Occipital lobe (tissue), 2 donors: ENCODE results near the gene LRRK1. TPM values are rescaled to one million over a fixed set of nuclear protein-coding genes. Genes with fewer than 3 reads are reported as not detected.
"Not testable (repeated sequence)": the region's sequence is repeated elsewhere in the genome, so short reads cannot be mapped to it uniquely, and the experiment has no call there.

ENCODE experiments used
- DNase-seq: peaks from one replicate; lab custom pipeline; 2025; lab: John Stamatoyannopoulos, UW
- total RNA-seq: library from RNA; depleted of rRNA; stranded (reverse); fragments of >200 nt; gene quantifications from one replicate; pipeline ENCODE4 v1.2.3, GENCODE V29; 2014

Gene LRRK1
- total RNA-seq, 1 donor from 2014 or later = 1.4 TPM

GRCh38 chr15:101068961-101069653 is 149.9 kb downstream of the LRRK1 start:
- DNase-seq = no peak

GRCh38 chr15:101069654-101069973 is 150.5 kb downstream of the LRRK1 start:
- no peak for DNase-seq

- DNase-seq = no peak
Measured at GRCh38 chr15:101070024-101070423, 150.9 kb downstream of the LRRK1 start.

- DNase-seq = no peak
Measured at GRCh38 chr15:101070502-101071273, 151.5 kb downstream of the LRRK1 start.

- DNase-seq = no peak
Measured at GRCh38 chr15:101071651-101072050, 152.5 kb downstream of the LRRK1 start.

GRCh38 chr15:101072235-101072634 is 153.1 kb downstream of the LRRK1 start:
- DNase-seq = not testable (repeated sequence)

GRCh38 chr15:101077806-101078668 is 158.9 kb downstream of the LRRK1 start:
- not testable (repeated sequence) for DNase-seq

- DNase-seq = no peak
Measured at GRCh38 chr15:101078669-101079323, 159.6 kb downstream of the LRRK1 start.

- DNase-seq = no peak
Measured at GRCh38 chr15:101081900-101082299, 162.7 kb downstream of the LRRK1 start.

- no peak for DNase-seq
Measured at GRCh38 chr15:101083336-101084045, 164.3 kb downstream of the LRRK1 start.

GRCh38 chr15:101084801-101085200 is 165.6 kb downstream of the LRRK1 start:
- no peak for DNase-seq

- DNase-seq = no peak
Measured at GRCh38 chr15:101085311-101085700, 166.1 kb downstream of the LRRK1 start.

GRCh38 chr15:101086394-101087171 is 167.4 kb downstream of the LRRK1 start:
- no peak for DNase-seq

- DNase-seq = no peak
Measured at GRCh38 chr15:101087172-101087769, 168.1 kb downstream of the LRRK1 start.

GRCh38 chr15:101088271-101088670 is 169.1 kb downstream of the LRRK1 start:
- DNase-seq = no peak

GRCh38 chr15:101088788-101089578 is 169.8 kb downstream of the LRRK1 start:
- DNase-seq = peak; percentile 18

- no peak for DNase-seq
Measured at GRCh38 chr15:101089579-101090427, 170.6 kb downstream of the LRRK1 start.

- DNase-seq = no peak
Measured at GRCh38 chr15:101090428-101090790, 171.3 kb downstream of the LRRK1 start.
